Measurements from ENCODE around the gene CORIN. TPM values are rescaled to one million over a fixed set of nuclear protein-coding genes. Genes with fewer than 3 reads are reported as not detected.
"Not testable (repeated sequence)": the region's sequence is repeated elsewhere in the genome, so short reads cannot be mapped to it uniquely, and the experiment has no call there.

The CORIN gene
- total RNA-seq, 1 donor from 2014 or later: 0.61 TPM

- DNase-seq (ENCODE audit: low spot score): no peak
These were observed 115.8 kb downstream of the CORIN start for GRCh38 chr4:47721892-47722575.

- DNase-seq (ENCODE audit: low spot score): no peak
These were observed 116.4 kb downstream of the CORIN start for GRCh38 chr4:47721485-47721884.

- no peak for DNase-seq (ENCODE audit: low spot score)
These were observed 117.1 kb downstream of the CORIN start for GRCh38 chr4:47720787-47721186.

DNA sequence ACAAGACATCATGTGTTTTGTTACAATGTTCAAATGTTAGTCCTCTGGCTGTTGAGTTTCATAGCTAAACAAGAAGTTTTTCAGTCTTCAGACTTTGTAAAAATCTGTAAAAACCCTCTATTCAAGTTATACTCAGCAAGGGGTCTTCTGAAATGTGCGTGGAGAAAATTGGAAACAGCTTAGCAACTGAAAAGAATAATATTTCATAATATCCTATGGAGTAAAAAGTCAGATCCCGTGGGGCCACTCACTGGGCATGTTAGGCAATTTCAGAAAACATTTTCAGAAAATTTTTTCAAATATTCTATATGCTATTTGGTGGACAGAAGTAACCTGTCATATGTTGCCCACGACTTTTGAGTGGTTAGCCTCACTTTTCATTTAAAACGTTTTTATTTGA lies 118.3 kb downstream of the CORIN start:
- no peak for DNase-seq (ENCODE audit: low spot score)

GRCh38 chr4:47718696-47719095 lies 119.2 kb downstream of the CORIN start:
- no peak for DNase-seq (ENCODE audit: low spot score)

DNA sequence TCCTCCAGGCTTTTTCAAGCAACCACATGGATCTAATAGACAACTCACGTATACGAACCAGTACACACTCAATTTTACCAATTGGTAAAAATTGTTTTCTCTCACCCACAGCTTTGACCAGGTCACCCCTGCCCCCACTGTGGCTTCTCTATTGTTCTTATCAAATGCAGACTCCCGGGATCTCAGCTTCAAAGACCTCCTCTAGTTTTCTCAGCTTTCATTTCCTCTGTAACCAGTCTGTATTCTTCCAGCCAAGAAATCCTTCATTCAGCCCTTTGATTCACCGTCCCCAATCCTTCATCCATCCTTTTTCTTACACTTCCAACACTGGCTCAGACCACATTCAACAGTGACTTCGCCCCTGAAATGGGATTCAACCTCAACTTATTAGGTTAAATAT lies 120.7 kb downstream of the CORIN start:
- DNase-seq (ENCODE audit: low spot score): no peak

- no peak for DNase-seq (ENCODE audit: low spot score)
These were observed 122.0 kb downstream of the CORIN start for GRCh38 chr4:47715716-47716416.

DNA sequence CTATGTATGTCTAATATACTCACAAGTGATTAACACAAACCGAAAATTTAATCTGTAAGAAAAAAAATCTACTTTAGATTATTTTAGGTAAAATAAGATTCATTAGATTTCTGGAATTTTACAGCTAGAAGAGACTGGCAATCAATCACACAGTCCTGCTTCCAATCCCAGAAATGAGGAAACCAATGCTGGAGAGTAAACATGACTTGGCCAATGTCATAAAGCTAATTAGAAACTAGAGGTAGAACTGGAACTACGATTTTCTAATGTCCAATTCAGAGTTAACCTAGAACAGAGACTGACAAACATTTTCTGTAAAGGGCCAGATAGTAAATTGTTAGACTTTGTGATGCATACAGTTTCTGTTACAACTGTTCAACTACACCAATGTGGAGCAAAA lies 123.6 kb downstream of the CORIN start:
- no peak for DNase-seq (ENCODE audit: low spot score)

DNA sequence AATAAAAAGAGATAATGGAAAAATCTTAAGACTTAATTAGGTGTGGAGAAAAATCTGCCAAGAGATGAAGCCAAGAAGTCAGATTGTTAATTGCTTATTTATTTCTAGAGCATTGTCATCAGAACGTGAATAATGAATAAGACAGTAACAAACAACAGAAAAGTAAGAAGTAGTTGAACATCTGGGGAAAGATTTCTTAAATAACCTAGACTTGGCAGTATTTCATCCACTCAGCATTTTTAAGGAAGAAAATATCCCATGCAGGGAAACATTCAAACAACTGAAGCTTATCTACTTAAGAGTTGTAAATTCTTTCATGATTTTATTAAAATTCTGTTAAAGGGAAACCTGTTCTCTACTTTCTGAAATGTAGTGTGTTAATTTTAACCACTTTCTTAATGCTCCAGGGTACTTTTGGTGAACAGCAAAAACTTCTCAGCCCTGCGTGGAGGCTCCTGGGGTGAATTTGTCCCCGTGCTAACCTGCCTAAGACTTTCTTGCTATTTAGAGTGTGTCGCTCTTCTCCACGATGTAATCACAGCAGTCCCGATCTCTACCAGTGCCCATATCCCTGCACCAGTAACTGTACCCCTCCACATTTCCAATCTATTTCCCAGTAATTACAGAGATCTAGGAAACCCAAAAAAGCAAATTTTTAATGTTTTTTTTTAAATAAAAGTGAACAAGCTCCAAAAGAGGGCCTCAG lies 124.6 kb downstream of the CORIN start:
- DNase-seq (ENCODE audit: low spot score): no peak

GRCh38 chr4:47711646-47712045 lies 126.2 kb downstream of the CORIN start:
- DNase-seq (ENCODE audit: low spot score): no peak

GRCh38 chr4:47711183-47711582 lies 126.7 kb downstream of the CORIN start:
- no peak for DNase-seq (ENCODE audit: low spot score)

GRCh38 chr4:47706352-47706751 lies 131.5 kb downstream of the CORIN start:
- not testable (repeated sequence) for DNase-seq (ENCODE audit: low spot score)

GRCh38 chr4:47705326-47705981 lies 132.4 kb downstream of the CORIN start:
- DNase-seq (ENCODE audit: low spot score): no peak

- no peak for DNase-seq (ENCODE audit: low spot score)
These were observed 133.1 kb downstream of the CORIN start for GRCh38 chr4:47704693-47705325.

- no peak for DNase-seq (ENCODE audit: low spot score)
These were observed 133.9 kb downstream of the CORIN start for GRCh38 chr4:47703956-47704355.

- no peak for DNase-seq (ENCODE audit: low spot score)
These were observed 134.9 kb downstream of the CORIN start for GRCh38 chr4:47703008-47703407.

GRCh38 chr4:47701286-47701685 lies 136.6 kb downstream of the CORIN start:
- DNase-seq (ENCODE audit: low spot score): no peak

- no peak for DNase-seq (ENCODE audit: low spot score)
These were observed 139.0 kb downstream of the CORIN start for GRCh38 chr4:47698837-47699236.

DNA sequence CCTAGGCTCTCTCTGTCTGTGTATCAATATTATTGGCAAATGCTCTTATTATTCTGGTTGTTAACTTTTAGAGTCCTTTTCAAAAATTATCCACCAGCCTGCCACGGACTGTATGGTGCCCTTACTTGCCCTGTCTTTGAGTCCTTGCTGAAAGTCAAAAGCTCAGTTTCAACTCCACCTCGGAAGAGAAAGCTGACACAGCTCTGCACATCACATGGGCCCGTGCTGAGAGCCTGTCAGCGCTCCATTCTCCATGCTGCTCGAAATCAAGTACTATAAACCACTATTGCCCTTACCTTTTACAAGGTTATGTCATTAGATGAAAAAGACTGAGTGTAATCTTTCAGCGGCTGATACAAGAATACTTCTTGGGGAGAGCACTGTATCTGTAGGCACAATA lies 141.0 kb downstream of the CORIN start:
- no peak for DNase-seq (ENCODE audit: low spot score)

- no peak for DNase-seq (ENCODE audit: low spot score)
These were observed 142.6 kb downstream of the CORIN start for GRCh38 chr4:47695260-47695659.

GRCh38 chr4:47694322-47694721 lies 143.5 kb downstream of the CORIN start:
- no peak for DNase-seq (ENCODE audit: low spot score)
